ENCODE data around the gene AOC3.

DNA sequence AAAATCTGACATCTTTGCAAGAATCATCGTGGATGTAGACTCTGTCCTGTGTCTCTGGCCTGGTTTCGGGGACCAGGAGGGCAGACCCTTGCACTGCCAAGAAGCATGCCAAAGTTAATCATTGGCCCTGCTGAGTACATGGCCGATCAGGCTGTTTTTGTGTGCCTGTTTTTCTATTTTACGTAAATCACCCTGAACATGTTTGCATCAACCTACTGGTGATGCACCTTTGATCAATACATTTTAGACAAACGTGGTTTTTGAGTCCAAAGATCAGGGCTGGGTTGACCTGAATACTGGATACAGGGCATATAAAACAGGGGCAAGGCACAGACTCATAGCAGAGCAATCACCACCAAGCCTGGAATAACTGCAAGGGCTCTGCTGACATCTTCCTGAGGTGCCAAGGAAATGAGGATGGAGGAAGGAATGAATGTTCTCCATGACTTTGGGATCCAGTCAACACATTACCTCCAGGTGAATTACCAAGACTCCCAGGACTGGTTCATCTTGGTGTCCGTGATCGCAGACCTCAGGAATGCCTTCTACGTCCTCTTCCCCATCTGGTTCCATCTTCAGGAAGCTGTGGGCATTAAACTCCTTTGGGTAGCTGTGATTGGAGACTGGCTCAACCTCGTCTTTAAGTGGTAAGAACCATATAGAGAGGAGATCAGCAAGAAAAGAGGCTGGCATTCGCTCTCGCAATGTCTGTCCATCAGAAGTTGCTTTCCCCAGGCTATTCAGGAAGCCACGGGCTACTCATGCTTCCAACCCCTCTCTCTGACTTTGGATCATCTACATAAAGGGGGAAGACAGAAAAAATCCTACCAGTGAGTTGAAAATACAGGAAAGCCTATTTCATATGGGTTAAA, 49.7 kb downstream of the AOC3 start, which contains the start of gene G6PC1:
- TF ChIP-seq, protein P1, sequence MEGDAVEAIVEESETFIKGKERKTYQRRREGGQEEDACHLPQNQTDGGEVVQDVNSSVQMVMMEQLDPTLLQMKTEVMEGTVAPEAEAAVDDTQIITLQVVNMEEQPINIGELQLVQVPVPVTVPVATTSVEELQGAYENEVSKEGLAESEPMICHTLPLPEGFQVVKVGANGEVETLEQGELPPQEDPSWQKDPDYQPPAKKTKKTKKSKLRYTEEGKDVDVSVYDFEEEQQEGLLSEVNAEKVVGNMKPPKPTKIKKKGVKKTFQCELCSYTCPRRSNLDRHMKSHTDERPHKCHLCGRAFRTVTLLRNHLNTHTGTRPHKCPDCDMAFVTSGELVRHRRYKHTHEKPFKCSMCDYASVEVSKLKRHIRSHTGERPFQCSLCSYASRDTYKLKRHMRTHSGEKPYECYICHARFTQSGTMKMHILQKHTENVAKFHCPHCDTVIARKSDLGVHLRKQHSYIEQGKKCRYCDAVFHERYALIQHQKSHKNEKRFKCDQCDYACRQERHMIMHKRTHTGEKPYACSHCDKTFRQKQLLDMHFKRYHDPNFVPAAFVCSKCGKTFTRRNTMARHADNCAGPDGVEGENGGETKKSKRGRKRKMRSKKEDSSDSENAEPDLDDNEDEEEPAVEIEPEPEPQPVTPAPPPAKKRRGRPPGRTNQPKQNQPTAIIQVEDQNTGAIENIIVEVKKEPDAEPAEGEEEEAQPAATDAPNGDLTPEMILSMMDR (IDR thresholded peaks at IDR 0.05 in 4 of 5, conservative IDR thresholded peaks at IDR 0.05 in 1 of 5) = no peak
- TF ChIP-seq POLR2A (IDR thresholded peaks at IDR 0.05) = no peak
